HG03097 (cell line): ENCODE measurements around the gene SSTR5.

ENCODE experiments used
- ATAC-seq: cut with Tn5 transposase; IDR thresholded peaks from one replicate; pipeline ENCODE4 v1.9.1; 2021; ENCODE audit not compliant: unreplicated experiment, low FRiP score

The SSTR5 gene

DNA sequence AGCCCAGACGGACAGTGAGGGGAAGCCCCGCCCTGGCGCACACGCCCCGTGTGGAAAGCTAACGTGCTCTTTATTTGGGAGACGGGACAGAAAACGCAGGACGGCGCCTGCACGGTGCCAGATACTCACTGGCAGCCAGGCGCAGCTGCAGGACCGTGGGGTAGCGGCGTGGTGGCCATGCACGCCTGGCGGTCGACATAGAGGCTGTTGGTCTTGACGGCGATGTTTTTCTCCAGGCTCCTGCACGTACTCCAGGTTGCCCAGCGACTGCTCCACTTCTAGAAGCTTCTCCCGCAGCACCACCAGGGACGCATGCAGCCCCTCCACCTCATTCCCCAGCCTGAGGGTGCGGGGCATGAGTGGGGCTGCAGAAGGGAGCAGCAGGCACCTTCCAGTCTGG lies 28.6 kb downstream of the SSTR5 start:
- no peak for ATAC-seq

DNA sequence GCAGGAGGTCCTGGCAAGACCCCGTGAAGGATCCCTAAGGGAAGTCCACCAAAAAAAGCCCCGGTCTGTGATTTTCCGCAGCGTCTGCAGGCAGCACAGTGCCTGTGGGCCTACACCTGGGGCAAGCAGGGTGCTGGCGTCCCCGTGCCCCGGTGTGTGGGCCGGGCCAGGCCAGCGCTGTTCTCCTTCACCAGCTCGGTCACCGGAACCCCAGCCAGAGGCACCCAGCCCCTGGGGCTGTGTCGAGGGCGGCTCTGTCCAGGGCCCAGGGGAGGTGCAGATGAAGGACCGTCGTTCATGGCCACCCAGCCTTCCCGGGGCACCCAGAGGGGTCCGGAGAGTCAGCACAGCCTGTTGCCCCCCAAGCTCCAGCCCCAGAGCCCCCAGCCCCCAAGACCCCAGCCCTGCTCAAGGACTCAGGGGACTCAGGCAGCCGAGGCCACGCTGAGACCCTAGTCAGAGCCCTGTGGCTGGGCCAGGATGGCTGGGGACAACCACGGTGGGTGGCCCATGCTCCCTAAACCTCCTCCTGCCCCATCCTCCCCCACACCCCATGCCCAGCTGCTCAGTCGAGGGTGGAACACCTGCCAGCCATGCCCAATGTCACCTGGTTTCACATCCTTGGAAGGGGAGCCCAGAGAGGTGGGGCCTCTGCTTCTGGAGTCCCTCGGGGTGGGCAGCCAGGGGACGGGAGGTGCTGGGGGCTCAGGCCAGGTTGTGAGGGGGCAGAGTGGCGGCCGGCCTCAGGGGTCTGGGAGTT lies 29.2 kb downstream of the SSTR5 start:
- no peak for ATAC-seq

DNA sequence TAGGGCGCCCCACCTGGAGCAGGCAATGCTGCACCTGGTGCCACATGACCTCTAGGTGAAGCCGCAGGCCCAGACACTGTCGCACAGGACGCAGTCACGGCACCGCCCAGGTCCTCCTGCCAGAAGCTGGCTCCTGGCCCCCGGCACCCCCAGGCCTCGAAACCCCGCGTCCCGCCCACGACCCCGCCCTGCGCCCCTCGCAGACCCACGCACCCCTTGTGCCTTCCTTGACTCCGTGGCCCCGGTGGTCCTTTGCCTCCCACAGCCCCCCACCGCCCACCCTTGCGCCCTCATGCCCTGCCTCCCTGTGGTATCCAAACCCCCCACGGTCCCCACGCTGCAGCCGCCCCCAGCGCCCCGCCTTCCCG lies 29.8 kb downstream of the SSTR5 start:
- no peak for ATAC-seq

DNA sequence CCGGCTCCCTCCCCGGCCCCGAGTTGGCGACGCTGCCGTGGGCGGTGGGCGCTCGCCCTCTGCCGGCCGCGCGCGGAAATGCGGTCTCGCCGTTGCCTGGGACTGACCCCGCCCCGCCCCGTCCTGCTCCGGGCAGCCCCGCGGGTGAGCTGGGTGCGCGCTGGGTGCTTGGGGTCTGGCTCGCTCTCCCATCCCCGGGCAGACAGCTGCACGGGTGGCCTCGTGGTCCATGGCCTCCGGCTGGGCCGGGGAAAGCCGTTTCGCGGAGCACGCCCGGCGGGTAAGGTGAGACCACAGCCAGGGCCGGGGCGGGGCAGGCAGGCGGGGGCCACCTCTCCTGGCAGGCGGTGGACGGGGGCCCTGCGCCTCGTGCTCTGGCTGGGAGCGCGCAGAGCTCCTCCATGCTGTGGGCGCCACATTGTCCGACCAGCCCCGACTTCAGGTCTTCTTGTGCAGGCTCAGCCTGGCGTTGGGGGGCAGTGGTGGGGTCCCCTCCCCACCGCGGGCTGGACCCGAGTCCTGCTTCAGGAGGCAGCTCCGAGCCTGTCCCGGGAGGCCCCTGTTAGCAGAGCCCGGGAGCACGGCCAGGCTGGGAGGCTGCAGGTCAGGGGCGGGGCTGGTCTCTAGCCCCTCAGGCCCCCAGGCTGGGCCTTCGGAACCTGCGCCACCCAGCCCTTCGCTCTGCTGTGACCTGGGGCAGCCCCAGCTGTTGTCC lies 30.5 kb downstream of the SSTR5 start:
- ATAC-seq: no peak

DNA sequence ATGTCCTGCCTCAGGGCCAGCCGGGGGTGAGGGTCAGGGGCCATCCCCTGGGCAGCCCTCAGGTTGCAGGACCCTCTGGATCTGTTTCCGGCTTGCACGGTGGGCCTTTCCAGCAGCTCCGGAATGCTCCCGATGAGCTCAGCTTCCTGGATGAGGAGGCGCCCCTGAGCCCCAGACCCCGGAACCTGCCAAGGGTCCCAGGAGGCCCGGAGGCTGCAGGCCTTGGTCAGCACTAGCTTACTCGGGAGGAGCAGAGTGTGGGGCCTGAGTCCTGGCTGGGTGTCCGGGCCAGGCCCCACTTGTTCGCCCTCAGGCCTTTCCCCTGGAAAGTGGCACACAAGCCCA lies 31.1 kb downstream of the SSTR5 start:
- no peak for ATAC-seq

DNA sequence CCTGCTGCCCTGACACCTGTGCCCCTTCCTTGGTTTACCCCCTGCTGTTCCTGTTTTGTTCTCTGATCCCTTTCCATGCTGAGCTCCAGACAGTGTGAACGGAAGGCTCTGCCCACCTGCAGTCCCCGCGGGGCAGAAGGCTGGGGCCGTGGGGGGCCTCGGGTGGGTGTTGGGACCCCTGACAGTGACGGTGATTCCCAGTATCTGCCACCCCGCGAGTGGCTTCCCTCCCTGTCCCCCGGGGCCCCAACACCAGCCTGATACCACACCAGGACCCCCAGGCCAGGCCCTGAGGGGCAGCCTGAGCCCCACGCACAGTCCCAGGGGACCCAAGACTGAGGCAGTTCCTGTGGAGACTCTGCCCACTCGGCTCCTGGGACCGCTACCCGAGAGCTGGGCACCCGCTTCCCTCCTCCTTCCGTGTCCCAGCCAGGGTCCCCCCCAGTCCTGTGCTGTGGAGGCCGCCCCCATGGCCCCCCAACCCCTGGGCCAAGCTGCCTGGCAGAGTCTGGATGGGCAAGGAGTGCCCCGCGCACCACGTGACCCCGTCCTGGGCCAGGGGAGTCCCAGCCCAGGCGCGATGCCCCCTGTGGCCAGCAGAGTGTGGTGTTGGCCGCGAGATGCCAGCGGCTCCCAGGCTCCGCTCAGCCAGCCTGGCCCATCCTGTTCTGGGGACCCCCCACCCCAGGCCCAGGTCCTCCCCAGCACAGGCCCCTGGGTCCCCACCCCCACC lies 33.5 kb downstream of the SSTR5 start:
- no peak for ATAC-seq

DNA sequence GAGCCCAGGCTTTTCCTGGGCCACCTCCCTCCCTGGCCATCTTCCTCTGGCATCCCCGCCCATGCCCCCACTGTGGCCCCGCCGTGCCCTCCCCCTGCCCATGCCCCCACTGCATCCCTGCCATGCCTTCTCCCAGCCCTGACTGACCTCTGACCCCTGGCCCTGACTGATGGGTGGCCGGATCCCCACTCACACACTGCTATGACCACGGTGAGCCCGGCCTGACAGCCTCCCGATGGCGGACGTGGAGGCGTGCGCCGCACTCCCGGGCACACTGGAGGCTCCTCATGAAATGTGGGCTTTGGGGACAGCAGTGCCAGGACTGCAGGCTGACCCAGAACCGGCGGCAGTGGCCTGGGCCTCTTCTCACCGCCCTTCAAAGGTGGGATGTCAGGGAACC lies 34.1 kb downstream of the SSTR5 start:
- no peak for ATAC-seq

DNA sequence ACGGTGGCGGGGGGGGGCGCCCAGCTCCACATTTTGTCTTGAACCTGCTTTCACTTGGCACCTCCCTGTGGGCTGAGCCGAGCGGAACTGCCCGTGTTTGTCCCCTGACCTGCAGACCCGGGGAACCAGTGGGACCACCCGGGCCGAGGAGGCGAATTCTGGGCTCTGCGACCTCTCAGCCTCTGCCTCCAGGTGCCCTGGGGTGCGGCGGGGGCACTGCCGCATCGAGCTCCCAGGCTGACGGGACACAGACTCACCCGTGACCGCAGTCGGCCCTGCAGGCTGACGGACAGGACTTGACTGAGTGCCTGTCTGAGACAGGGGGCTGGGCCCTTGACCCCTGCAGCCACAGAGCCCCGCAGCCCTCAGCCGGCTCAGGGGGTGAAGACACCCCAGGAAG lies 34.6 kb downstream of the SSTR5 start:
- no peak for ATAC-seq

DNA sequence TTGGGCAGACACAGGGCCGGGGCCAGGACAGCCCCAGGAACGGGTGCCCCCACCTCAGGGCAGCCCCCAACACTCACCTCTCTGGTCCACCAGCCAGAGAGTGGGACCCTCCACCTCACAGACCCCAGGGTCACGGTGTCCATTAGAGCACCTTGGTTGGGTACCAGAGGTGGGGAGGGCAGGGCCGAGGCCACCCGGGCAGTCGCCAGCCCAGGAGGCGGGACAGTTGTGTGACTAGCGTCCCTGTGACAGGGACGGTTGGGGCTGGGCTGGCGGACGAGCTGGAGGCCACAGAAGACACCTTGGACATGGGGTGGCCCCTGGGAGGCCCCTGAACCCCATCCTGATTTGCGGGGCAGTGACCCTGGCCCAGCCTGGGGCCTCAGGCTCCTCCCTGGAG lies 35.2 kb downstream of the SSTR5 start:
- ATAC-seq: no peak

DNA sequence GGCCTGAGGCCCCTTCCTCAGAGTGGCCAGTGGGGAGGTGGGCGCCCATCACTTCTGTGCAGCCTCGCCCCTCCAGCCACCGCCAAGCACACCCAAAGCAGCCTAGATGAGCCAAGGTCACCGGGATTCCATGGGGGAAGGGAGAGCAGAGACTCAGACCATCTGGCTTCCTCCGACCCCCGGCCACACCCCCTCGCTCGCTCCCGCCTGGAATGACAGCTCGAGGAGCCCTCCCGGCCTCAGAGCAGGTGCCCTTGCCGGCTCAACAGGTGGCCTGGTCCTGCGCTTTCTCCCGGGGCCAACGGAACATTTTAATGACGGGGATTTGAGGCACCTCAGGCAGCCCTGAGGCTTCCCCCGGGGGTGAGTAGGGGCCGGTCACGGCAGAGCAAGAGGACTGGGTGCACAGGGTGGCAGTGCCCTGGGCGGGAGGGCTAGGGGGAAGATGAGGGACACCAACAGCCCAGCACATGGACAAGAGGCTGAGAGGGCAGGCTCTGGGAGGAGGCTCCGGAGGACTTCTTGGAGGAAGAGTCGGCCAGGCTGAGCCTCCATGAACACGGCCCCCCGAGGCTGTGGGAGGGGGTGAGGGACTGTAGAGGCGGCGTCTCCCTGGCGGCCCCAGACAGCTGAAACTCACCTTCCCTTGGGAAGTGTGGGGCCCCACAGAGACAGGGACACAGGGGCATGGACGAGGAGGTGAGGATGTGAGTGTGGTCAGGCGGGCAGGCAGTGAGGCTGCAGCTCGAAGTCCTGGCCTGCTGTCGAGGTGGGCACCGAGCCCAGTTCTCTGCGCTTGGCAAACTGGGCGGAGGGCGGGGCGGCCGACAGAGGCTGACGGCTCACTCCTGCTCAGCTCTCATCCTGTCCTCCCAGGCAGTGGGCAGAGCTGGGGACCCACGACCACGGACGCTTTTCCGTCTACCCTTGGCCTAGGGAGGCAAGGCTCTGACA lies 36.0 kb downstream of the SSTR5 start:
- no peak for ATAC-seq

DNA sequence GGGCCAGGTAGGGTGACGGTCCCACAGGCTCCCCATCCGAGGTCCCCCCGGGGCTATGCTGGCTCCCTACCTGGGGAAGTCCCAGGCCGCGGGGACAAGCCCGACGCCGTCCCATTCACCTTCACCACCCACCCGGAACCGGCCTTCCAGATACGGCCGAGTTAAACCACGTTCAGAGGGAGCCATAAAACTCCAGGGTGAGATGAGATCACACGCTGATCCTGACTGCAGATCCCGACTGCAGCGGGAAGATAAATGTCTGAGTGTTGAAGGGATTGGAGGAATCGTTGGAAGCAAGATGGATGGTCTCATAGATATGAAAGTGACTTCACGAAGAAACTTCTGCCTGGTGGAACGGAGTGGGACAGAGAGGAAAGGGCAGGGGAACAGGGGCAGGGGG lies 37.1 kb downstream of the SSTR5 start:
- ATAC-seq: no peak

DNA sequence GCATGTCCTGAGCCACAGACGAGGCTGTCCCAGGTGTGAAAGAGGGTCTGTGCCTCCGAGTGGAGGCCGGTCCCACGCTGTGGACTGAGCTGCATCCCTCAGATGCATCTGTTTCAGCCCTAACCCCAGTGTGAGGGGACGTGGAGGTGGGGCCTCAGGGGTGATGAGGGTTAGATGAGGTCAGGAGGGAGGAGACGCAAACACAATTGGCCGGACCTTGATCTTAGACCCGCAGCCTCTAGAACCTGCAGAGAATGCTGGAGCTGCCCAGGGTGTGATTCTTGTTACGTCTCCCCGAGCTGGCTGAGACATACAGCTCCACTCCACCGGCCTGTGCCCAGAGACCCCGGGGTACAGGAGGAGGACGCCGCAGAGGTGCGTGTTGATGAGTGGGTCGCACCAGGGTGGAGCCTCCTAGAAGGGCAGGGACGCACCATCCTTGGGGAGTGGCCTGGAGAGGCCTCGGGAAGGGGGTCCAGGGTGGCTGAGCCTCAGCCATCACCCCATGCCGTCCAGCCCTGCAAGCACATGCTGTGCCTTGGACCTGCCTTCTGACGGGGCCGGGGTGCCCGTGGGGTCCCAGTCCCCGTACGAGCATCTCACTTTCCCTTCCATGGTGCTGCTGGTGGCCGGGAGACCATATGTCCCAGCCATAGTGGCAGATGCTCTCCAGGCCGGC lies 40.1 kb downstream of the SSTR5 start:
- no peak for ATAC-seq

DNA sequence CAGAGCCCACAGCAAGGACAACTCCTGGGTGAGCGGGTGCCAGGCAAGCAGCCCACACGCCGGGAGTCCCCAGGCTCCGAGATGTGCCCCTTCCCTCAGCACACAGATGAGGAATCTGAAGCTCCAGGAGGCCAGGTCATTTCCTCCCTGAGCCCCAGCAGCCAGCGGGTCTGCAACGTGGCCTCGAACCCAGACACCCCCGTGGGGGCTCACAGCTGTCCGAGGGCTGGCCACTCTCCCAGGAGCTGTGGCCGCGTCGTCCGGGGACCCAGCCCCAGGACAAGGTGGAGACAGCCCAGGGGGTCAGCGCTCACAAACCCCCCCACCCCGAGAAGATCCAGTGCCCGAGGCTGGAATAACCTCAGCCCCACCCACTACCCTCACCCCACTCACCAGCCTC lies 40.9 kb downstream of the SSTR5 start:
- ATAC-seq: no peak

DNA sequence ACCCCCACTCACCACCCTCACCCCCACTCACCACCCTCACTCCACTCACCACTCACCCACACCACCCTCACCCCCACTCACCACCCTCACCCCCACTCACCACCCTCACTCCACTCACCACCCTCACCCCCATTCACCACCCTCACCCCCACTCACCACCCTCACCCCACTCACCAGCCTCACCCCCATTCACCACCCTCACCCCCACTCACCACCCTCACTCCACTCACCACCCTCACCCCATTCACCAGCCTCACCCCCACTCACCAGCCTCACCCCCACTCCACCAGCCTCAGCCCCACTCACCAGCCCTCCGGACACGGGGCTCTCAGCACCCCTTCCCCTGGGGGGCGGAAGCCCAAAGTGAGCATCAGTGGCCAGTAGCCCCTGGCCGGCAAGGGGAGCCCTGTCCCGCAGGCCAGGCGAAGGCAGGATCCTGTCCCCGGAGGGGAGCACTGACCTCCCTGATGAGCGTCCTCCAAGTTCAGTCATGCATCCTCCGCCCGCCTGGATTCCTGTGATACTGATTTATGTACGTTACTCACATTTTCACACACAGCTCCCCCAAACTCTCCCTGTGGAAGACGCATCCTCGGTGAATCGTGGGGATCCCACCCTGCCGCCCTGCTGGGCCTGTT lies 41.5 kb downstream of the SSTR5 start:
- no peak for ATAC-seq

DNA sequence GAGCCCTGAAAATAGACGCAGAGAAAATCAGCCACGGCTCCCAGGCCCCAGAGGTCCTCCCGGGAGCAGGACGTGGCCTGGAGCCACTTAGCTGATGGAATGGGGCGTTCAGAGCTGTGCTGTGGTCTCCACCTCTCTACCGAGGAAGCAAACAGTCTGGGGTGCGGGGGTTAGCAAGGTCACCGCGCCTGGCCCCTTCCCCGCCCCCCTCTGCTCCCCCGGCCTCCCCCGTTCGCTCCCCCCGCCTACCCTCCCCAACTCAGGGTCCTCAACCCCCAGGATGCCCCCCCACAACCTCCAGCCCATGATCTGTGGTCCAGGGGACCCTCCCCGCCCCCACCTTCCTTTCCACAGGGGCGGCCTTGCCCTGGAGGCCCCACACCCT lies 44.1 kb downstream of the SSTR5 start:
- no peak for ATAC-seq

DNA sequence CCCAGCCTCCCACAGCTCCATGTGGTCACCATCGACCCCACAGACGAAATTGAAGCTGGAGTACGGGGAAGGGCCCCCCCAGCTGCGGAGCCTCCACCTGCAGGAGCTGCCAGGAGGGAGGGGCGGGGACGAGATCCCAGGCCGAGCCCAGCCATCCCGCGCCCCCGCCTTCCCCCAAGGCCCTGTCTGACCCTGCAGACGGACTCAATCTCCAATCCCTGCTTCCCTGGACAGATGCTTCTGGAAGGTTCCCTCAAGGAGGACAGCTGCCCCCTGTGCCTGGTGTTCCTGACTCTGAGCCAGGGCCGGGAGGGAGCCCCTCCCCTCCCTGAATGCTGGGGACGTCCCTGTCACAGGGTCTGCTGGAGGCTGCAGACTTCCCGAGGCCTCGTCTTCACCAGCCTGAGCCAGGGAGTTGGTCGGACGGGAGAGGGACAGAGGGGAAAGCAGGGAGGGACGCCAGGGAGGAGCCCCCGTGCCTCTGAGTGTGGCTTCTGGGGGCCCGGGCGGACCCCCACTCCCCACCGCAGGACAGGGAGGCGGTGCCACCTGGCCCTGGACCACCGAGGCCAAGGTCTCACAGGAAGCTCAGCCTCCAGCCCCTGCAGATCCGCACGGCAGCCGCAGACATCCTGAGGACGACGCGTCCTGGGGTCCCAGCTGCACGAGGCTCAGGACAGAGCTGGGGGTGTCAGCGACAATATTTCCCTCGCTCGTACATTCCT lies 44.8 kb downstream of the SSTR5 start:
- no peak for ATAC-seq

DNA sequence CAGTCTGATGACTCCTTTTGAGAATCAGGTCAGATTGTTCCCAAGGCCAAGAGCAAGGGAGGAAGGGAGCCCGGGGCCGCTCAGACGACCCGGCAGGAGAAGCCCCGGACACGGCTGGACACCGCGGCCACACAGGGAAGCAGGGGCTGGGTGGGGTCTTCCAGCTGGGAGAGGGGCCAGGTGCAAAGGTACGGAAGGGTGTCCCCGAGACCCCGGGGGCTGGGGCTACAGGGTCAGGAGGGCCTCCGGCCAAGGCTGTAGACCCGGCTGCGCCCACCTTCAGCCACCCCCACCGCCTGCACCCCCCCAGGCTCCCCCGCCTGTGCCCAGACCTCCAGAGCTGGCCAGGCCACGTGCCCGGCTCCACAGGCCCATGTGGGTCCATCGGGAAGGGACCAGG lies 45.4 kb downstream of the SSTR5 start:
- no peak for ATAC-seq

DNA sequence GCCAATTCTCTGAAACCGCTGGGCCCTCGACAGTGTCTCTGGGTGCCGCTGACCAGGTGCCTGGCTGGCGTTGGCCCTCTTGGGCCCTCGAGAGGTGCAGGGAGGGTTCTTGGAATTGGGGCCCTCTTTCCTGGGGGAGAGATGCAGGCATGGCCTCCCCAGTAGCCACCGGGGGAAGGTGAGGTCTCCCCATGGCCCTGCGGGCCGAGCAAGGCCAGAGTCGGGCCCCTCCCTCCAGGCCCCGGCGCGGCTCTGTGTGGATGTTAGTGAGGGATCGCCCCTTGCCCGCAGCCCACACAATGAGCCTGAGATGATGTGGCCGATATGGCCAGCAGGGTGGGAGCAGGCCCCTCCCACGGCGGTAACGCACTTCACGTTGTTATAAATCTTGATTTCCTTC lies 46.6 kb downstream of the SSTR5 start:
- no peak for ATAC-seq
